HG03060 (cell line): ENCODE measurements around the gene ZNF211.

Experiments used
- ATAC-seq: cut with Tn5 transposase; IDR thresholded peaks from one replicate; pipeline ENCODE4 v1.9.1; 2021; ENCODE audit warnings: low read depth, moderate number of reproducible peaks; ENCODE audit not compliant: unreplicated experiment

The ZNF211 gene

DNA sequence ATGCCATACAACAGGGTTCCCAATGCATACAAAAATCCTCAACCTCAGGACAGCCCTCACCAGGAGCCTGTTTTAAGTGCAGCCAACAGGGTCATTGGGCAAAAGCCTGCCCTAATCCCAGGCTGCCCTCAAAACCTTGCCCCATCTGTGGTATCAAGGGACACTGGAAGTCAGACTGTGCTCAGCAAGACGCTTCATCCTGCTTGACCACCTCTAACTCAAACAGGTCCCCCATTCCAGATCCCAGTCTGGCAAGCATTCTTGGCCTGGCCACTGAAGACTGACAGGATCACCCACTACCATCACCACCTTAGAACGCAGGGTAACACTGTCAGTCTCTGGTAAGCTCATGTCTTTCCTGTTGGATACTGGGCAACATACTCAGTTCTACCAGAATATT lies 20.7 kb downstream of the ZNF211 start:
- no peak for ATAC-seq

DNA sequence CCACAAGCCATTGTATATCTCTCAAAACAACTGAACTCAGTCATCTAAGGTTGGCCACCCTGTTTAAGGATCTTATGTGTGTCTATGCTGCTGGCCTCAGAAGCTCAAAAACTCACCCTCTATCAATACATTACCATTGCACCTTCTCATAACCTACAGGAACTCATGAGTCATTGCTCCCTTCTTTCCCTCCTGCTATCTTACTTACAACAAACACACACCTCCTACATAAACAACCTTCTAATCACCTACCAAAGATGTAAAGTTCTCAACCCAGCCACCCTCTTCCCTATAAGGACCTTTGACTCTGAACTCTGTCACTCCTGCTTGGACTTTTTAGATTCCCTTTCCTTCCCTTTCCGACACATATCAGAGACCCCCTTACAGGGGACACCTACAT lies 22.5 kb downstream of the ZNF211 start:
- ATAC-seq = no peak

DNA sequence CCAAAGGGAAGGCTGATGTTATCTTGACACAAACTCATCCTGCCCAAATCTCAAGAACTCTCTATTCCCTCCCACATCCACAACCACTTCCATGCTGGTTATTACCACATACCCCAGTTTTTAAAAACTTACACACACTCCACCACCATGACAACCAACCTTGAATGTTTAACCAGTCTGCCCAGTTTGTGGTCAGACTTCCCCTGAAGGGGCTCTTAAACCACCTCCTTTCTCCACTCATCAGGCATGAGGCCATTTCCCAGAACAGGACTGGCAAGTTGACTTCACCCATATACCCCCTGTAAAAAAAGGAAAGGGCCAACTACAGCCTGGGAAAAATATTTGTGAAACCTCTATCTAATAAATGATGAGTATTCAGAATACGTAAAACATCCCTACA lies 23.4 kb downstream of the ZNF211 start:
- no peak for ATAC-seq

DNA sequence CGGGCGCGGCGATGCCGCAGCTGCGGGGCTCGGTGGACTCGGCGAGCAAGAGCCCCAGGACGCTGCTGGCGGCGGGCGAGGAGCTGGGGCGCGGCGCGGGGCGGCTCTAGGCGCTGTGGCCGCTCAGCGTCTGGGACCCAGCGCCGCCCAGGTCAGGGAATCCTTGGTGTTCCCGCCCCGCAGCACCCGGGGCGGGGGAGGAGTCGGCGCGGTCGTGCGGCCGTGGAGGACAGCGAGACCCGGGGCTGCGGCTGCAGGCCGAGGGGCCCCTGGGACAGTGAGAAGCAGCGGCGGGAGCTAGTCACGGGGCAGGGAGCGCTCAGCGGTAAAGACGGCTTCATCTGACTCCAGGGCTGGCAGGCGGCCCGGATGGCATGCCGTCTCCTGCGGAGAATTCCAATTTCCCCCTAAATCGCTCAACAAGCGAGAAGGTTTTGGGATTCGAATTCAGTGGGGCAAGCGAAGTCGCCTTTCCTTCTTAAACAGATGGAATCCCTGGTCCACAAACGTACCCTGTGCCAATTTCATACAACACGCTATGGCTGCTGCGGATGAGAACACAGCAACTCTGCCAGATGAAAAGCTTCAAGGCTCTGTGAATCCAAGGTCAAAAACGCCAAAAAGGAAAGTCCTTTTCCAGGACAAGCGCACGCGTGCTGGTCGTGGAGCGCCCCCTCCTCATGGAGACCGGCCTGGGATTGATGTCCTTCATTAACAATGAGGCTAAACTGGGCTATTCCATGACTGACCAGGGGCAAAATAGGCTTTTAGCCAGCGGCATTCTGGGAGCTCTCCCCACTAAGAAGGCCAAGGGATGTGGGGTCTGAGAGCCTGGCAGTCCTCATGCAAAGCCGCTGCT lies 31.5 kb downstream of the ZNF211 start:
- ATAC-seq = no peak

DNA sequence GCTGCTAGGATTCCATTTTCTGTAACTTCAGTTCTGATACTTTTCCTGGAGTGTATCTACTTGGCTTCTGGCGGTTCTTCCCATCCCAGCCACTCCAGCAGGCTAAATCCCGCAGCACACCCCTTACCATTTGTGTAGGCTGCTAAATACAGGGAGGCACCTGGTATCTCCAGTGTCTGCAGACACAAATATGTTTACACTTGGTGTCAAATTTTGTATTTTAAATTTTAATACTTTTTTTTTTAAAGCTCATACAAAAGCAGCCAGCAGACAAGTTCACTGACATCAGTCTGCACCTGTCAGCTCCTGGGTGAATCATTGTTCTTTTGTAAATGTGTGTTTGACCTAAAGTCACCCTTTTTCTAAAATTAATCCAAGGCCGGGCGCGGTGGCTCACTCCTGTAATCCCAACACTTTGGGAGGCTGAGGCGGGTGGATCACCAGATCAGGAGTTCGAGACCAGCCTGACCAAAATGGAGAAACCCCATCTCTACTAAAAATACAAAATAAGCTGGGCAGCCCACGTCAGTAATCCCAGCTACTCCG lies 32.4 kb downstream of the ZNF211 start:
- ATAC-seq = no peak

DNA sequence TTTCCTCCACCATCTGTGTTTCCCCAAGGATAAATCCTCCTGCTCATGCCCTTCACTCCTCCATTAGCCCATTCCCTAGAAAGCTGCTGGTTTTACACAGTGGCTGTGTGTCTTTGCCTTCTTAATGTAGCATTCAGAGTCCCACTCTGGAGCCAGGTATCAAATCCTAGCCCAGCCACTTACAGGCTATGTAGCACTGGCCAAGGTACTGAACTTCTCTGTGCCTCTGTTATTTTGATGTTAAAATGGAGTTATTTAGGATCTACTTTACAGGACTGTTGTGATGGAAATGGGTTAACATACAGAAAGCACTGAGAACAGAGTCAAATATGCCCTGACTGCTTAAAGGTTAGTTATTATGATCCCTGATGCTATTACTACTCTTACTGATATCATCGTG lies 34.3 kb downstream of the ZNF211 start:
- ATAC-seq = no peak

DNA sequence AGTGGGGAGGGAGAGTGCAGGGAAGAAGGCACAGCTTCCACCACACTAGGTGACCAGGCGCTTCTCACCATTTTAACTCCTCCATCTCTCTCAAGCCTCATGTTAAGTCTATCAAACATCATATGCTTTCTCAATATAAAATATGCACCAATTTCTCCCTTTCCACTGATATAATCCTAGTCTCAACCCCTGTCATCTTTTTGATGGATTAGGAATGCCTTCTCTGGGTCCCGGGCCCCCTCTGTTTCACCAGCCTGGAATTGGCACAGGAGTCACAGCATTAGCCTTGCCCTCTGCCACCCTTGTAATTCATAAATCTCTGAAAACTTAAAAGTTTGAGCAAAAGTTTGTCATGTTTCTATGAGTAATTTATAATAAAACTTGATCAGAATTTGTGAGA lies 35.7 kb downstream of the ZNF211 start, which contains the start of gene ZSCAN4:
TSS of gene ZSCAN4 (plus strand) at position 301 of the 400 bp plus-strand sequence. CDS start 7,211 bp downstream, outside the sequence.
- ATAC-seq = no peak

DNA sequence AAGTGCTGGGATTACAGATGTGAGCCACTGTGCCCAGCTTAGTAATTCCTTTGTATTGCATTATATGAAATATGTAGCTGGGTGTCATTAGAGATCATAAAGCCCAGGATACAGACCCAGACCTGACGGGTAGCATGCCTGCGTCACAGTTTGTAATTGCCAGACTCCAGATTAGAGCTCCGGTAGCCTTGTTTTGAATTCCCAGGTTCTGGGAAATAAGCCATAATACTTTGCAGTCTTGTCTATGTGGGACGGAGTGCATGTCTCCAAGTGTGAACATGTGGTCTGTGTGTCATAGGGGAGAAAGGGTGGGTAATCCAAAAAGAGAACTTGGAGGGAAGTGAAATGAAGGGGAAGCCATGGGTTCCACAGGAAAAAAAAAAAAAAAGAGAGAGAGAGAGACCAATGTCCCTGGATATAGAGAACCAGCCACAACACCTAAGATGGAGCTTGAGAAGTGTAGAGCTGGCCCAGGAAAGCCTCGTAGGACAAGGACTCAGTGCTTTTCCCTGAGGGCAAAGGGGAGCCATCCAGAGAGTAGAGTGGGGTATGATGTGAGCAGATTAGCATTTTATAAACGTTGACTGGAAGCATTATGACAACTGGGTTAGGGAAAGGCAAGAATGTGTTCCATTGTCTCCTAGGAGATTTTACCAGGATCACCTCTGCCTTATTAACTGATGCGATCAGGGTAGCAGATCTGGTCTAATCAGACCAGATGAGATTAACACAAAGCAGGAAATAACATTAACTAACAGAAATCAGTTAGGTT lies 38.3 kb downstream of the ZNF211 start:
- no peak for ATAC-seq

DNA sequence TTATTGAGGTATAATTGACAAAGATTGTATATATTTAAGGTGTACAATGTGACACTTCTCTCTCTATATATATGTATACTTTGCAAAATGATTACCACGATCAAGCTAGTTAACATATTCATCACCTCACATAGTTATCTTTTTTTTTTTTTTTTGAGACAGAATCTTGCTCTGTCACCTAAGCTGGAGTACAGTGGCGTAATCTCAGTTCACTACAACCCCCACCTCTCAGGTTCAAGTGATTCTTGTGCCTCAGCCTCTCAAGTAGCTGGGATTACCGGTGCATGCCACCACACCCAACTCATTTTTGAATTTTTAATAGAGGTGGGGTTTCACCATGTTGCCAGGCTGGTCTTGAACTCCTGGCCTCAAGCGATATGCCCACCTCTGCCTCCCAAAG lies 39.5 kb downstream of the ZNF211 start:
- ATAC-seq = no peak

DNA sequence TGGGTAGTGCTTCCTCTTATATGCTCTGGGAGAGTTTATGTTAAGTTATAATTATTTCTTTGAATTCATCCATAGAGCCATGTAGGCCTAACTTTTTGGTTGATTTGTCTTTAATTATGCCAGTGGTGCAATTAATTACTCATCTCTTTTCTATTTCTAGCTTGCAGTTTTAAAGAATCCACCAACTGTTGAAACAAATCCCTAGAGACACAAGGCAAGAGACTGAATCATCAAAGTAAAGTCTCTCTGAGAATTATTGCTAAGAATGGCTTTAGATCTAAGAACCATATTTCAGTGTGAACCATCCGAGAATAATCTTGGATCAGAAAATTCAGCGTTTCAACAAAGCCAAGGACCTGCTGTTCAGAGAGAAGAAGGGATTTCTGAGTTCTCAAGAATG lies 42.9 kb downstream of the ZNF211 start:
- ATAC-seq = no peak

DNA sequence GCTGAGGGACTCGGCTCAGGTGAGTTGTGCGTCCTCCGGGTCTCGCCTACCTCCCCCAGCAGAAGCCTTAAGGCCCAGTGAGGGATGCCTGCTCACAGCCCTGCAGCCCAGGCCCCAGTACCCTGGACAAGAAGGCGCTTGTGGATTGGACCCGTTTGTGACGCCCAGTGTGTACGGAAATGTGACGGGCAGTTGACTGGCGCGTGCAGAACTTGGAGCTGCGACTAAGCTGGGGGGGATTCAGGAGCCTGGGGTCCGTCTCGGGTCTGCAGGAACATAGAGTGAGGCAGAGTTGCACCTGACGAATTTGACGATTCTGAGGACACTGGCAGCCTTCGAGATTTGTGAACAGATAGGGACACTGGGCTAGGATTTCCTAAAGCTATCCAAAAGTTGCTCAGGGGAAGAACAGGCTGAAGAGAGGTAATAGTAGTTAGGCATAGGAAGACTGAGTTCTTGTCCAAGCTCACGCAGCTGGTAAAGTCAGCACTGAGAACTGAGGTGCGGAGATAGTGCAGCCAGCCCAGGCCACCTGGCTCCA lies 49.3 kb downstream of the ZNF211 start:
- no peak for ATAC-seq

DNA sequence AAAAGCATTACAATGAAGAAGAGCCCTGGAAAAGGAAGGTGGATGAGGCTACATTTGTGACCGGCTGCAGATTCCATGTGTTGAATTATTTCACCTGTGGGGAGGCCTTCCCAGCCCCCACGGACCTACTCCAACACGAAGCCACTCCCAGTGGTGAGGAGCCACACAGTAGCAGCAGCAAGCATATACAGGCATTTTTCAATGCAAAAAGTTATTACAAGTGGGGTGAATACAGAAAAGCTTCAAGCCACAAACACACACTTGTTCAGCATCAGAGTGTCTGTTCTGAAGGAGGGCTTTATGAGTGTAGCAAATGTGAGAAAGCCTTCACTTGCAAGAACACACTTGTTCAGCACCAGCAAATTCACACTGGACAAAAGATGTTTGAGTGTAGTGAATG lies 53.8 kb downstream of the ZNF211 start:
- no peak for ATAC-seq

DNA sequence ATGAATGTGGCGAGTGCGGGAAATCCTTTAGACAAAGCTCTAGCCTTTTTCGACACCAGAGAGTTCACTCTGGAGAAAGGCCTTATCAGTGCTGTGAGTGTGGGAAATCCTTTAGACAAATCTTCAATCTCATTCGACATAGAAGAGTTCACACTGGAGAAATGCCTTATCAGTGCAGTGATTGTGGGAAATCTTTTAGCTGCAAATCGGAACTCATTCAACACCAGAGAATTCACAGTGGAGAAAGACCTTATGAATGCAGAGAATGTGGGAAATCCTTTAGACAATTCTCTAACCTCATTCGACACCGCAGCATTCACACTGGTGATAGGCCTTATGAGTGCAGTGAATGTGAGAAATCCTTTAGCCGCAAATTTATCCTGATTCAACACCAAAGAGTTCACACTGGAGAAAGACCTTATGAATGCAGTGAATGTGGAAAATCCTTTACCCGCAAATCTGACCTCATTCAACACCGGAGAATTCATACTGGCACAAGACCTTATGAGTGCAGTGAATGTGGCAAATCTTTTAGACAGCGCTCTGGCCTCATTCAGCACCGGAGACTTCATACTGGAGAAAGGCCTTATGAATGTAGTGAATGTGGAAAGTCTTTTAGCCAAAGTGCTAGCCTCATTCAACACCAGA lies 54.5 kb downstream of the ZNF211 start:
- no peak for ATAC-seq

DNA sequence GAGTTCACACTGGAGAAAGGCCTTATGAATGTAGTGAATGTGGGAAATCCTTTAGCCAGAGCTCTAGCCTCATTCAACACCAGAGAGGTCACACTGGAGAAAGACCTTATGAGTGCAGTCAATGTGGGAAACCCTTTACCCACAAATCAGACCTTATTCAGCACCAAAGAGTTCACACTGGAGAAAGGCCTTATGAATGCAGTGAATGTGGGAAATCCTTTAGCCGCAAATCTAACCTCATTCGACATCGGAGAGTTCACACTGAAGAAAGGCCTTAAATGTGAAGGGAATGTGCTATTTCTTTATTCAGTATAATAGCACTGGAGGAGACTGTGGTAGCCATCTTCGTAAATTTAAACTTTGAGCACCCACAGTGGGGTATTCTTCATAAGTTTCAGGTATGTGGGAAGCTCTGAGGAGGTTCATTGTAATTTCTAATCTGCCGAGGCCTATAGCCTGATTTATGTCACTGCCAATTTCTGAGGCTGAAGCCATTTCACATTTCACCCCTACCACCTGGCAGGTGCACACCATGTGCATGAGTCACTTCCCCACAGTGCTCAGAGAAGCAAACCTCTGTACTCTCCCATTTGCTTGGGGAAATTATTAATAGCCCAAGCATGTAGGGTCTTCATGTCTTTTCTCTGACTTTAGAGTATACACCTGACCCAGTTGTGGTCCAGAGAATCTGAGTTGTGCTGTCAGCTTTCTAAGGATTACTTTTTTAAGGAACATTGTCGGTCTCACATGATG lies 55.2 kb downstream of the ZNF211 start:
- no peak for ATAC-seq

DNA sequence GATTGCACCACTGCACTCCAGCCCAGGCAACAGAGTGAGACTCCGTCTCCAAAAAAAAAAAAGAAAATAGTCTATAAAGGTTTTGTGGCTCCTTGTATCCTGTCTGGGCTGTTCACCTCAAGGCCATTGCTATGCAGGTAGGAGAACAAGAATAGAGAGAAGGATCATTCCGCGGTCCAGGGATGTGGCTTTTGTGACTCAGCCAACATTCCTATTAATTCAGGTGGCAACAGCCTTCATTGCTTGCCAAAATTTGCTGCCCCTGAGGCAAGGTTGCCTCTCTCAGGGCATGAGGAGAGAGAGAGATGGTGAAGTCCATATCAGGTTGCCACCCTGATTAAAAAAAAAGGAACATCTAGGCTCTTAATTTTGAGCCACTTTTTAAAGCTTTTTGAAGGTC lies 56.8 kb downstream of the ZNF211 start:
- ATAC-seq = no peak
